H9 (cell line): ENCODE data around the gene ODR4. TPM values are rescaled to one million over a fixed set of nuclear protein-coding genes. Genes with fewer than 3 reads are reported as not detected.

ENCODE experiments used
- DNase-seq: peaks from one replicate; pipeline ENCODE4 v3.0.0-alpha.2; 2017
- H2AFZ ChIP-seq: one replicate; pipeline ENCODE4 v1.6.1; 2013; ENCODE audit warnings: mild to moderate bottlenecking, low read length, control low read depth, moderate library complexity
- H2AK5ac ChIP-seq: 2 replicates; pipeline ENCODE4 v1.6.1; 2013; ENCODE audit warnings: low read length, control low read depth, mixed read lengths; ENCODE audit not compliant: insufficient read length
- H2BK120ac ChIP-seq: one replicate; pipeline ENCODE4 v1.6.1; 2013; ENCODE audit warnings: low read depth, mild to moderate bottlenecking, low read length, control low read depth, inconsistent platforms; ENCODE audit not compliant: poor library complexity, severe bottlenecking
- H2BK12ac ChIP-seq: 2 replicates; pipeline ENCODE4 v1.6.1; 2013; ENCODE audit warnings: low read length, control low read depth, mixed read lengths, low read depth; ENCODE audit not compliant: insufficient read length
- H2BK15ac ChIP-seq: 2 replicates; pipeline ENCODE4 v1.6.1; 2013; ENCODE audit warnings: low read depth, low read length, control low read depth
- H2BK20ac ChIP-seq: one replicate; pipeline ENCODE4 v1.6.1; 2013; ENCODE audit warnings: low read depth, mild to moderate bottlenecking, low read length, control low read depth, inconsistent platforms; ENCODE audit not compliant: poor library complexity, severe bottlenecking
- H2BK5ac ChIP-seq: 2 replicates; pipeline ENCODE4 v1.6.1; 2013; ENCODE audit warnings: low read length, control low read depth, mixed read lengths; ENCODE audit not compliant: insufficient read length
- H3K14ac ChIP-seq: 2 replicates; pipeline ENCODE4 v1.6.1; 2013; ENCODE audit warnings: low read length, control low read depth; ENCODE audit not compliant: insufficient read depth
- H3K18ac ChIP-seq: 2 replicates; pipeline ENCODE4 v1.6.1; 2013; ENCODE audit warnings: low read depth, mild to moderate bottlenecking, mixed read lengths, low read length, control low read depth; ENCODE audit not compliant: insufficient read length
- H3K23ac ChIP-seq: 2 replicates; pipeline ENCODE4 v1.6.1; 2013; ENCODE audit warnings: low read length, control low read depth, mixed read lengths, low read depth; ENCODE audit not compliant: insufficient read length
- H3K23me2 ChIP-seq: 2 replicates; pipeline ENCODE4 v1.6.1; 2013; ENCODE audit warnings: low read depth, mild to moderate bottlenecking, mixed read lengths, low read length, control low read depth; ENCODE audit not compliant: insufficient read length, poor library complexity, severe bottlenecking
- H3K27ac ChIP-seq: 2 replicates; pipeline ENCODE4 v1.5.1; 2013; ENCODE audit warnings: low read length, control low read depth, mixed read lengths, low read depth; ENCODE audit not compliant: insufficient read length
- H3K27me3 ChIP-seq: 2 replicates; pipeline ENCODE4 v1.6.1; 2013; ENCODE audit warnings: low read length, control low read depth, inconsistent platforms; ENCODE audit not compliant: insufficient read depth
- H3K4ac ChIP-seq: 2 replicates; pipeline ENCODE4 v1.6.1; 2013; ENCODE audit warnings: low read depth, mild to moderate bottlenecking, control low read depth, inconsistent platforms, low read length, moderate library complexity
- H3K4me1 ChIP-seq: 2 replicates; pipeline ENCODE4 v1.6.1; 2013; ENCODE audit warnings: low read length, control low read depth, inconsistent platforms; ENCODE audit not compliant: insufficient read depth
- H3K4me2 ChIP-seq: 2 replicates; pipeline ENCODE4 v1.6.1; 2013; ENCODE audit warnings: low read length, control low read depth, mixed read lengths; ENCODE audit not compliant: insufficient read length, insufficient read depth
- H3K56ac ChIP-seq: 2 replicates; pipeline ENCODE4 v1.6.1; 2013; ENCODE audit warnings: low read depth, mild to moderate bottlenecking, mixed read lengths, low read length, control low read depth; ENCODE audit not compliant: insufficient read length
- H3K79me1 ChIP-seq: 2 replicates; pipeline ENCODE4 v1.6.1; 2013; ENCODE audit warnings: low read depth, mild to moderate bottlenecking, moderate library complexity, low read length, control low read depth, inconsistent platforms; ENCODE audit not compliant: insufficient read depth, poor library complexity, severe bottlenecking
- H3K79me2 ChIP-seq: 2 replicates; pipeline ENCODE4 v1.6.1; 2013; ENCODE audit warnings: low read length, control low read depth, inconsistent platforms; ENCODE audit not compliant: insufficient read depth
- H3K9ac ChIP-seq: 2 replicates; pipeline ENCODE4 v1.6.1; 2013; ENCODE audit warnings: low read length, control low read depth, mixed read lengths; ENCODE audit not compliant: insufficient read length; ENCODE audit errors: extremely low read depth
- H3K9me3 ChIP-seq: one replicate; pipeline ENCODE4 v1.6.1; 2013; ENCODE audit warnings: low read depth, low read length, inconsistent platforms; ENCODE audit not compliant: control insufficient read depth
- H3T11ph ChIP-seq: one replicate; pipeline ENCODE4 v1.6.1; 2013; ENCODE audit warnings: mild to moderate bottlenecking, low read length, control low read depth, inconsistent platforms
- H4K20me1 ChIP-seq: one replicate; pipeline ENCODE4 v1.6.1; 2013; ENCODE audit not compliant: control insufficient read depth, insufficient read length, insufficient read depth
- H4K5ac ChIP-seq: 2 replicates; pipeline ENCODE4 v1.6.1; 2013; ENCODE audit warnings: low read depth, mild to moderate bottlenecking, mixed read lengths, low read length, control low read depth; ENCODE audit not compliant: insufficient read length
- H4K8ac ChIP-seq: replicated peaks from 2 replicates; pipeline ENCODE4 v1.6.1; 2013; ENCODE audit warnings: low read length, control low read depth, mixed read lengths, low read depth; ENCODE audit not compliant: insufficient read length
- H4K91ac ChIP-seq: 2 replicates; pipeline ENCODE4 v1.6.1; 2013; ENCODE audit warnings: low read depth, mild to moderate bottlenecking, moderate library complexity, mixed read lengths, low read length, control low read depth; ENCODE audit not compliant: insufficient read length
- H3K27ac Mint-ChIP-seq, 3 experiments: 2 replicates in 2 of 3; 3 replicates in 1 of 3; pipeline ENCODE4 v1.8.0; 2020 to 2021; ENCODE audit warnings: mixed read lengths in 3 of 3, mild to moderate bottlenecking in 1 of 3, moderate library complexity in 1 of 3
- H3K27me3 Mint-ChIP-seq: 2 replicates; pipeline ENCODE4 v1.8.0; 2021; ENCODE audit warnings: low read depth, mild to moderate bottlenecking, moderate library complexity, mixed read lengths
- H3K36me3 Mint-ChIP-seq, 3 experiments: 2 replicates in 2 of 3; 3 replicates in 1 of 3; pipeline ENCODE4 v1.8.0; 2020 to 2021; ENCODE audit warnings: low read depth in 3 of 3, mixed read lengths in 3 of 3; ENCODE audit not compliant: insufficient read depth in 1 of 3
- H3K4me1 Mint-ChIP-seq, 2 experiments: 2 replicates each; pipeline ENCODE4 v1.8.0; 2020; ENCODE audit warnings: mixed read lengths in 2 of 2
- H3K4me3 Mint-ChIP-seq, 2 experiments: 2 replicates in 1 of 2; 3 replicates in 1 of 2; pipeline ENCODE4 v1.8.0; 2020 to 2021; ENCODE audit warnings: mild to moderate bottlenecking in 2 of 2, mixed read lengths in 2 of 2, moderate library complexity in 1 of 2
- H3K9me3 Mint-ChIP-seq, 2 experiments: 2 replicates in 1 of 2; 3 replicates in 1 of 2; pipeline ENCODE4 v1.8.0; 2020; ENCODE audit warnings: mild to moderate bottlenecking in 2 of 2, mixed read lengths in 2 of 2, moderate library complexity in 1 of 2
- WGBS: extraction: QIAGEN DNeasy Blood & Tissue Kit; methylation state at CpG from one replicate; pipeline ENCODE4 v1.1.7; 2013; ENCODE audit warnings: missing lambda C conversion rate, low lambda C conversion rate, mixed read lengths; ENCODE audit not compliant: insufficient read length; ENCODE audit errors: extremely low coverage; 5-methylcytosine and 5-hydroxymethylcytosine counted together
- total RNA-seq: library from RNA; stranded (reverse); gene quantifications from 2 replicates; pipeline ENCODE4 v1.2.1, GENCODE V29; 2021
- TF ChIP-seq, protein P1 (sequence below): fragments of 200-600 bp; sonication (generic); conservative IDR thresholded peaks from 3 replicates; pipeline ENCODE4 v1.8.0; 2021; ENCODE audit warnings: antibody characterized with exemption, mild to moderate bottlenecking

The ODR4 gene
- total RNA-seq, 1 experiment from 2014 or later: 17.1 TPM

DNA sequence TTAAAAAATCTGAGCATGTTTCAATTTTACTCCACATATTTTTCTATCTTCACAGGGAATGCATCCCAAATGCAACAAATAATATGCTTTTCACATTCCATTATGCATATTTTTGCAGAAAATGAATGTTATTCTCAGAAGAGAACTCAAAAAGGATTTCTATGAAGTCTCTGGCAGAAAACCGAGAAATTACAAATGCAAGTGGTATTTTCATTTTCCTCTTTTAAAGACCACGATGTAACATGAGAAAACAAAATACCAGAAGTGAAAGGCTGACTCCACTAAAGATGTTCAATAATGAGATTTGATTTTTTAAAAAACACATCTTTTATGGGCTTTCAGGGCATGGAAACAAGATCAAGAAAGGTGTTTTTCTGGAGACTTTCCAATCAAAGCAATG is 90.3 kb downstream of the ODR4 start:
- Histone ChIP-seq H3K9ac (no peak overlapping the region), H3K56ac (no peak overlapping the region), H2BK20ac (no peak overlapping the region), H4K8ac (no peak overlapping the region), H3K4me1 (no peaks in the 10 kb centered on the region), H3T11ph (no peak overlapping the region), H2BK15ac (no peak overlapping the region), H3K18ac (no peak overlapping the region), H3K23ac (no peak overlapping the region), H4K20me1 (no peaks in the 10 kb centered on the region), H2BK120ac (no peak overlapping the region), H2AFZ (no peak overlapping the region), H2BK5ac (no peak overlapping the region), H2BK12ac (no peak overlapping the region), H3K14ac (no peak overlapping the region), H3K79me2 (no peaks in the 10 kb centered on the region), H3K4ac (no peak overlapping the region), H2AK5ac (no peak overlapping the region), H3K79me1 (no peaks in the 10 kb centered on the region), H4K91ac (no peak overlapping the region), H3K23me2 (no peaks in the 10 kb centered on the region), H3K9me3 (no peaks in the 10 kb centered on the region), H3K4me2 (no peak overlapping the region), H3K27ac (no peak overlapping the region), H3K27me3 (no peaks in the 10 kb centered on the region), H4K5ac (no peak overlapping the region)
- H3K4me3 Mint-ChIP-seq: no peak overlapping the region
- no CpG with 5 or more reads among the region's 2 CpGs for WGBS
- H3K27me3 Mint-ChIP-seq: no peaks in the 10 kb centered on the region
- no peak overlapping the region; a peak in 1 of 7 replicates for H3K27ac Mint-ChIP-seq
- TF ChIP-seq, protein P1, sequence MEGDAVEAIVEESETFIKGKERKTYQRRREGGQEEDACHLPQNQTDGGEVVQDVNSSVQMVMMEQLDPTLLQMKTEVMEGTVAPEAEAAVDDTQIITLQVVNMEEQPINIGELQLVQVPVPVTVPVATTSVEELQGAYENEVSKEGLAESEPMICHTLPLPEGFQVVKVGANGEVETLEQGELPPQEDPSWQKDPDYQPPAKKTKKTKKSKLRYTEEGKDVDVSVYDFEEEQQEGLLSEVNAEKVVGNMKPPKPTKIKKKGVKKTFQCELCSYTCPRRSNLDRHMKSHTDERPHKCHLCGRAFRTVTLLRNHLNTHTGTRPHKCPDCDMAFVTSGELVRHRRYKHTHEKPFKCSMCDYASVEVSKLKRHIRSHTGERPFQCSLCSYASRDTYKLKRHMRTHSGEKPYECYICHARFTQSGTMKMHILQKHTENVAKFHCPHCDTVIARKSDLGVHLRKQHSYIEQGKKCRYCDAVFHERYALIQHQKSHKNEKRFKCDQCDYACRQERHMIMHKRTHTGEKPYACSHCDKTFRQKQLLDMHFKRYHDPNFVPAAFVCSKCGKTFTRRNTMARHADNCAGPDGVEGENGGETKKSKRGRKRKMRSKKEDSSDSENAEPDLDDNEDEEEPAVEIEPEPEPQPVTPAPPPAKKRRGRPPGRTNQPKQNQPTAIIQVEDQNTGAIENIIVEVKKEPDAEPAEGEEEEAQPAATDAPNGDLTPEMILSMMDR: no peak
- peaks cover 5 to 10% of the 10 kb centered on the region in 2 experiments; a peak in 3 of 4 replicates for H3K4me1 Mint-ChIP-seq
- DNase-seq: no peak
- H3K36me3 Mint-ChIP-seq: no peaks in the 10 kb centered on the region
- no peaks in the 10 kb centered on the region for H3K9me3 Mint-ChIP-seq

Other genes with a start within 250 kb of the ODR4 start
- gene PRG4, start 79.6 kb upstream of the ODR4 start, total RNA-seq: 0.07 TPM in 1 of 2 replicates, not detected in the other
- gene TPR, start 585 bp upstream of the ODR4 start, total RNA-seq: 100 and 107 TPM in 2 replicates
- gene PDC, start 85.3 kb downstream of the ODR4 start, total RNA-seq: not detected in 2 replicates